Measurements from ENCODE around the gene FHL2. TPM values are rescaled to one million over a fixed set of nuclear protein-coding genes. Genes with fewer than 3 reads are reported as not detected.

FHL2 gene
- total and polyA plus RNA-seq, 2 of the 13 experiments (the other 11 are each of a cell fraction or from before 2014, with no cell fraction given) = 1.9 to 74.8 TPM

DNA sequence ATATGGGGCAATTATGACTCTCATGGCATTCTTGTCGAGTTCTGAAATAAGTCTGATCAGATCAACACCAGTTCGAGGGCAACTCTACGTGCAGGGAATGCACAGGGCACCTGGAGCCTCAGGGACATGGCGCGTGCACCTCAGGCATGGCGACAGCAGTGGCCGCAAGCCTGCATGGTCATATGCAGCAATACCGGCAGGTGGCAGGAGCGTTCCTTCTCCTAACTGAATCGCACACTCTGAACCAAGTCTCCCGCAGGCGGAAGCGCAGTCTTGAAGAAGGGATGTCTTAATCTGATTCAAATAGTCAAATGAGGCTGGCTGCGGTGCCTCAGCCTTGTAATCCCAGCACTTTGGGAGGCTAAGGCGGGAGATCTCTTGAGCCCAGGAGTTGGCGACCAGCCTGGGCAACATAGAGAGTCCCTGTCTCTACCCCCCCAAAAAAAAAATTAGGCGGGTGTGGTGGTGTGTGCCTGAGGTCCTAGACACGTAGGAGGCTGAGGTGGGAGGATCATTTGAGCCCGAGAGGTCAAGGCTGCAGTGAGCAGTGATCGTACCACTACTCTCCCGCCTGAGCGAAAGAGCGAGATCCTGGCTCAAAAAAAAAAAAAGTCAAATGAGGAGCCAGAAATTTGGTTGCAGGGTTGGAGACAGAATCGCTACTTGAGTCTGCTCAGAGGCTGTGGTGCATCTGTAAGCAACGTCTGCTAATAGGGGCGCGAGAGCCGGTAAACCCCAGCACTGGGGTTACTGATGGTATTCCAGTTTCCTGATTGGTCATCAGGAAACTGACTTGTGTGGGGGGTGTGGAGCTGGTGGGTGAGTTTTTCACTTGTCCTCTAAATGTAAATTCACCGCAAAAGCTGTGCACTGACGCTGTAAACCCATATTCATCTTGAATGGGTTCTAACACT lies 28.8 kb downstream of the FHL2 start (continued):
- TF ChIP-seq, protein P1, sequence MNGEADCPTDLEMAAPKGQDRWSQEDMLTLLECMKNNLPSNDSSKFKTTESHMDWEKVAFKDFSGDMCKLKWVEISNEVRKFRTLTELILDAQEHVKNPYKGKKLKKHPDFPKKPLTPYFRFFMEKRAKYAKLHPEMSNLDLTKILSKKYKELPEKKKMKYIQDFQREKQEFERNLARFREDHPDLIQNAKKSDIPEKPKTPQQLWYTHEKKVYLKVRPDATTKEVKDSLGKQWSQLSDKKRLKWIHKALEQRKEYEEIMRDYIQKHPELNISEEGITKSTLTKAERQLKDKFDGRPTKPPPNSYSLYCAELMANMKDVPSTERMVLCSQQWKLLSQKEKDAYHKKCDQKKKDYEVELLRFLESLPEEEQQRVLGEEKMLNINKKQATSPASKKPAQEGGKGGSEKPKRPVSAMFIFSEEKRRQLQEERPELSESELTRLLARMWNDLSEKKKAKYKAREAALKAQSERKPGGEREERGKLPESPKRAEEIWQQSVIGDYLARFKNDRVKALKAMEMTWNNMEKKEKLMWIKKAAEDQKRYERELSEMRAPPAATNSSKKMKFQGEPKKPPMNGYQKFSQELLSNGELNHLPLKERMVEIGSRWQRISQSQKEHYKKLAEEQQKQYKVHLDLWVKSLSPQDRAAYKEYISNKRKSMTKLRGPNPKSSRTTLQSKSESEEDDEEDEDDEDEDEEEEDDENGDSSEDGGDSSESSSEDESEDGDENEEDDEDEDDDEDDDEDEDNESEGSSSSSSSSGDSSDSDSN (CRISPR knock-in tag; IDR thresholded peaks at IDR 0.05) = 0 out of 2 replicates have a peak, but pooled peaks have one; percentile 21
- TF ChIP-seq, protein P2, sequence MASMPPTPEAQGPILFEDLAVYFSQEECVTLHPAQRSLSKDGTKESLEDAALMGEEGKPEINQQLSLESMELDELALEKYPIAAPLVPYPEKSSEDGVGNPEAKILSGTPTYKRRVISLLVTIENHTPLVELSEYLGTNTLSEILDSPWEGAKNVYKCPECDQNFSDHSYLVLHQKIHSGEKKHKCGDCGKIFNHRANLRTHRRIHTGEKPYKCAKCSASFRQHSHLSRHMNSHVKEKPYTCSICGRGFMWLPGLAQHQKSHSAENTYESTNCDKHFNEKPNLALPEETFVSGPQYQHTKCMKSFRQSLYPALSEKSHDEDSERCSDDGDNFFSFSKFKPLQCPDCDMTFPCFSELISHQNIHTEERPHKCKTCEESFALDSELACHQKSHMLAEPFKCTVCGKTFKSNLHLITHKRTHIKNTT (CRISPR knock-in tag; IDR thresholded peaks at IDR 0.05) = no peak
- TF ChIP-seq MXI1 (IDR thresholded peaks at IDR 0.05; ENCODE audit: borderline replicate concordance, low read depth, low read length) = 0 out of 3 replicates have a peak, but pooled peaks have one; percentile 23
- peak; percentile 70 for TF ChIP-seq YY1 (IDR thresholded peaks at IDR 0.05; ENCODE audit: insufficient read depth, insufficient replicate concordance, low read depth, low read length)
- TF ChIP-seq RFX5 (IDR thresholded peaks at IDR 0.05; ENCODE audit: low read depth, low read length) = no peak
- TF ChIP-seq RAD51 (IDR thresholded peaks at IDR 0.05; ENCODE audit: borderline replicate concordance) = no peak
- TF ChIP-seq ZBTB21 (CRISPR knock-in tag; IDR thresholded peaks at IDR 0.05) = no peak
- TF ChIP-seq, protein P3, sequence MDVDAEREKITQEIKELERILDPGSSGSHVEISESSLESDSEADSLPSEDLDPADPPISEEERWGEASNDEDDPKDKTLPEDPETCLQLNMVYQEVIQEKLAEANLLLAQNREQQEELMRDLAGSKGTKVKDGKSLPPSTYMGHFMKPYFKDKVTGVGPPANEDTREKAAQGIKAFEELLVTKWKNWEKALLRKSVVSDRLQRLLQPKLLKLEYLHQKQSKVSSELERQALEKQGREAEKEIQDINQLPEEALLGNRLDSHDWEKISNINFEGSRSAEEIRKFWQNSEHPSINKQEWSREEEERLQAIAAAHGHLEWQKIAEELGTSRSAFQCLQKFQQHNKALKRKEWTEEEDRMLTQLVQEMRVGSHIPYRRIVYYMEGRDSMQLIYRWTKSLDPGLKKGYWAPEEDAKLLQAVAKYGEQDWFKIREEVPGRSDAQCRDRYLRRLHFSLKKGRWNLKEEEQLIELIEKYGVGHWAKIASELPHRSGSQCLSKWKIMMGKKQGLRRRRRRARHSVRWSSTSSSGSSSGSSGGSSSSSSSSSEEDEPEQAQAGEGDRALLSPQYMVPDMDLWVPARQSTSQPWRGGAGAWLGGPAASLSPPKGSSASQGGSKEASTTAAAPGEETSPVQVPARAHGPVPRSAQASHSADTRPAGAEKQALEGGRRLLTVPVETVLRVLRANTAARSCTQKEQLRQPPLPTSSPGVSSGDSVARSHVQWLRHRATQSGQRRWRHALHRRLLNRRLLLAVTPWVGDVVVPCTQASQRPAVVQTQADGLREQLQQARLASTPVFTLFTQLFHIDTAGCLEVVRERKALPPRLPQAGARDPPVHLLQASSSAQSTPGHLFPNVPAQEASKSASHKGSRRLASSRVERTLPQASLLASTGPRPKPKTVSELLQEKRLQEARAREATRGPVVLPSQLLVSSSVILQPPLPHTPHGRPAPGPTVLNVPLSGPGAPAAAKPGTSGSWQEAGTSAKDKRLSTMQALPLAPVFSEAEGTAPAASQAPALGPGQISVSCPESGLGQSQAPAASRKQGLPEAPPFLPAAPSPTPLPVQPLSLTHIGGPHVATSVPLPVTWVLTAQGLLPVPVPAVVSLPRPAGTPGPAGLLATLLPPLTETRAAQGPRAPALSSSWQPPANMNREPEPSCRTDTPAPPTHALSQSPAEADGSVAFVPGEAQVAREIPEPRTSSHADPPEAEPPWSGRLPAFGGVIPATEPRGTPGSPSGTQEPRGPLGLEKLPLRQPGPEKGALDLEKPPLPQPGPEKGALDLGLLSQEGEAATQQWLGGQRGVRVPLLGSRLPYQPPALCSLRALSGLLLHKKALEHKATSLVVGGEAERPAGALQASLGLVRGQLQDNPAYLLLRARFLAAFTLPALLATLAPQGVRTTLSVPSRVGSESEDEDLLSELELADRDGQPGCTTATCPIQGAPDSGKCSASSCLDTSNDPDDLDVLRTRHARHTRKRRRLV (CRISPR knock-in tag; IDR thresholded peaks at IDR 0.05) = no peak
- TF ChIP-seq ZNF883 (CRISPR knock-in tag; IDR thresholded peaks at IDR 0.05; ENCODE audit: not compliant biosample characterization) = peak; percentile 23
- 0 out of 2 replicates have a peak, but pooled peaks have one; percentile 46 for TF ChIP-seq ARNT2 (CRISPR knock-in tag; IDR thresholded peaks at IDR 0.05; ENCODE audit: low read depth)
- no peak for TF ChIP-seq BHLHE40 (IDR thresholded peaks at IDR 0.05; ENCODE audit: low read length)
- TF ChIP-seq, protein P4, sequence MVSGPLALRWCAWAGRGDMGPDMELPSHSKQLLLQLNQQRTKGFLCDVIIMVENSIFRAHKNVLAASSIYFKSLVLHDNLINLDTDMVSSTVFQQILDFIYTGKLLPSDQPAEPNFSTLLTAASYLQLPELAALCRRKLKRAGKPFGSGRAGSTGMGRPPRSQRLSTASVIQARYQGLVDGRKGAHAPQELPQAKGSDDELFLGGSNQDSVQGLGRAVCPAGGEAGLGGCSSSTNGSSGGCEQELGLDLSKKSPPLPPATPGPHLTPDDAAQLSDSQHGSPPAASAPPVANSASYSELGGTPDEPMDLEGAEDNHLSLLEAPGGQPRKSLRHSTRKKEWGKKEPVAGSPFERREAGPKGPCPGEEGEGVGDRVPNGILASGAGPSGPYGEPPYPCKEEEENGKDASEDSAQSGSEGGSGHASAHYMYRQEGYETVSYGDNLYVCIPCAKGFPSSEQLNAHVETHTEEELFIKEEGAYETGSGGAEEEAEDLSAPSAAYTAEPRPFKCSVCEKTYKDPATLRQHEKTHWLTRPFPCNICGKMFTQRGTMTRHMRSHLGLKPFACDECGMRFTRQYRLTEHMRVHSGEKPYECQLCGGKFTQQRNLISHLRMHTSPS (CRISPR knock-in tag; IDR thresholded peaks at IDR 0.05; ENCODE audit: low read depth) = no peak
- peak; percentile 97 for TF ChIP-seq ZBTB38 (CRISPR knock-in tag; IDR thresholded peaks at IDR 0.05)
- no peak for TF ChIP-seq SNAPC2 (CRISPR knock-in tag; IDR thresholded peaks at IDR 0.05)
- TF ChIP-seq JARID2 (CRISPR knock-in tag; IDR thresholded peaks at IDR 0.05; ENCODE audit: insufficient replicate concordance) = no peak
- TF ChIP-seq, protein P5, sequence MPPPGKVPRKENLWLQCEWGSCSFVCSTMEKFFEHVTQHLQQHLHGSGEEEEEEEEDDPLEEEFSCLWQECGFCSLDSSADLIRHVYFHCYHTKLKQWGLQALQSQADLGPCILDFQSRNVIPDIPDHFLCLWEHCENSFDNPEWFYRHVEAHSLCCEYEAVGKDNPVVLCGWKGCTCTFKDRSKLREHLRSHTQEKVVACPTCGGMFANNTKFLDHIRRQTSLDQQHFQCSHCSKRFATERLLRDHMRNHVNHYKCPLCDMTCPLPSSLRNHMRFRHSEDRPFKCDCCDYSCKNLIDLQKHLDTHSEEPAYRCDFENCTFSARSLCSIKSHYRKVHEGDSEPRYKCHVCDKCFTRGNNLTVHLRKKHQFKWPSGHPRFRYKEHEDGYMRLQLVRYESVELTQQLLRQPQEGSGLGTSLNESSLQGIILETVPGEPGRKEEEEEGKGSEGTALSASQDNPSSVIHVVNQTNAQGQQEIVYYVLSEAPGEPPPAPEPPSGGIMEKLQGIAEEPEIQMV (CRISPR knock-in tag; IDR thresholded peaks at IDR 0.05; ENCODE audit: low read depth) = no peak

All from HepG2 (cell line).